H1 (cell line): ENCODE data around the gene LEMD1. TPM values are rescaled to one million over a fixed set of nuclear protein-coding genes. Genes with fewer than 3 reads are reported as not detected.

Source experiments
- ATF3 ChIP-seq: IDR thresholded peaks from 2 replicates; pipeline ENCODE4 v1.6.1; 2011; ENCODE audit warnings: low read depth, mild to moderate bottlenecking, low read length; ENCODE audit not compliant: insufficient read depth
- CEBPB ChIP-seq: IDR thresholded peaks from 2 replicates; pipeline ENCODE4 v1.6.1; 2012; ENCODE audit warnings: low read depth, low read length
- CHD1 ChIP-seq: IDR thresholded peaks from 2 replicates; pipeline ENCODE4 v1.6.1; 2012; ENCODE audit warnings: low read depth, low read length, improper control_type of control experiment
- CTCF ChIP-seq, 3 experiments: IDR thresholded peaks; 1 replicate in 2 of 3; 2 replicates in 1 of 3; pipeline versions ENCODE4 v1.5.1 to v1.6.1; 2011; ENCODE audit warnings: low read length in 3 of 3, mild to moderate bottlenecking in 3 of 3, inconsistent platforms in 2 of 3, low read depth in 1 of 3, moderate library complexity in 1 of 3; ENCODE audit not compliant: insufficient read depth in 1 of 3; ENCODE audit errors: control extremely low read depth in 1 of 3
- EGR1 ChIP-seq: IDR thresholded peaks from 2 replicates; pipeline ENCODE4 v1.6.1; 2011; ENCODE audit warnings: low read depth, low read length, borderline replicate concordance
- HDAC6 ChIP-seq: IDR thresholded peaks from one replicate; pipeline ENCODE4 v1.7.1; 2012; ENCODE audit warnings: low read depth, mild to moderate bottlenecking, inconsistent platforms, low read length, moderate library complexity
- JUN ChIP-seq: IDR thresholded peaks from 2 replicates; pipeline ENCODE4 v1.6.1; 2011; ENCODE audit warnings: low read depth, mild to moderate bottlenecking, improper control_type of control experiment, low read length
- KDM5A ChIP-seq: fragments of 200-600 bp; IDR thresholded peaks from 2 replicates; pipeline ENCODE4 v1.7.1; 2012; ENCODE audit warnings: mild to moderate bottlenecking, low read length, inconsistent platforms, mixed read lengths
- NANOG ChIP-seq: IDR thresholded peaks from 2 replicates; pipeline ENCODE4 v1.6.1; 2011; ENCODE audit warnings: low read length, low read depth, mild to moderate bottlenecking, inconsistent platforms; ENCODE audit not compliant: insufficient read depth, poor library complexity, severe bottlenecking
- PHF8 ChIP-seq: fragments of 200-600 bp; sonication (generic); conservative IDR thresholded peaks from 2 replicates; pipeline ENCODE4 v1.7.1; 2012; ENCODE audit warnings: low read depth, mild to moderate bottlenecking, inconsistent platforms, low read length, moderate library complexity
- POLR2A ChIP-seq, 2 experiments: IDR thresholded peaks; 1 replicate in 1 of 2; 2 replicates in 1 of 2; pipeline ENCODE4 v1.6.1; 2011; ENCODE audit warnings: low read depth in 2 of 2, low read length in 2 of 2, mild to moderate bottlenecking in 2 of 2; ENCODE audit errors: control extremely low read depth in 1 of 2
- POLR2AphosphoS5 ChIP-seq: IDR thresholded peaks from 2 replicates; pipeline ENCODE4 v1.6.1; 2011; ENCODE audit warnings: low read depth, low read length
- POU5F1 ChIP-seq: IDR thresholded peaks from 2 replicates; pipeline ENCODE4 v1.6.1; 2011; ENCODE audit warnings: low read depth, mild to moderate bottlenecking, low read length, moderate library complexity
- RAD21 ChIP-seq, 2 experiments: IDR thresholded peaks in 1 of 2; conservative IDR thresholded peaks in 1 of 2; 2 replicates each; pipeline ENCODE4 v1.6.1; 2011; ENCODE audit warnings: low read depth in 2 of 2, low read length in 2 of 2, improper control_type of control experiment in 1 of 2, inconsistent platforms in 1 of 2, mild to moderate bottlenecking in 1 of 2, moderate library complexity in 1 of 2
- RBBP5 ChIP-seq: IDR thresholded peaks from 2 replicates; pipeline ENCODE4 v1.7.1; 2012; ENCODE audit warnings: low read depth, mild to moderate bottlenecking, inconsistent platforms, low read length, moderate library complexity, borderline replicate concordance
- RXRA ChIP-seq: IDR thresholded peaks from 2 replicates; pipeline ENCODE4 v1.6.1; 2011; ENCODE audit warnings: low read depth, mild to moderate bottlenecking, low read length, moderate library complexity; ENCODE audit not compliant: insufficient read depth
- SIX5 ChIP-seq: IDR thresholded peaks from 2 replicates; pipeline ENCODE4 v1.6.1; 2011; ENCODE audit warnings: mild to moderate bottlenecking, low read depth, low read length
- SP1 ChIP-seq: IDR thresholded peaks from 2 replicates; pipeline ENCODE4 v1.6.1; 2011; ENCODE audit warnings: low read depth, low read length
- SP2 ChIP-seq: IDR thresholded peaks from 2 replicates; pipeline ENCODE4 v1.6.1; 2012; ENCODE audit warnings: mild to moderate bottlenecking, low read length, inconsistent platforms
- TAF1 ChIP-seq: IDR thresholded peaks from 2 replicates; pipeline ENCODE4 v1.6.1; 2011; ENCODE audit warnings: mild to moderate bottlenecking, low read depth, low read length
- TEAD4 ChIP-seq: IDR thresholded peaks from 2 replicates; pipeline ENCODE4 v1.6.1; 2012; ENCODE audit warnings: low read depth, low read length, inconsistent platforms, mixed read lengths
- USF2 ChIP-seq: IDR thresholded peaks from 2 replicates; pipeline ENCODE4 v1.6.1; 2011; ENCODE audit warnings: low read length, improper control_type of control experiment
- polyA plus RNA-seq, 7 experiments: library from polyadenylated mRNA; depleted of rRNA in 3 of 7; stranded (reverse) in 5 of 7; unstranded in 2 of 7; fragments of >200 nt in 5 of 7; fragments of 200-250 nt in 2 of 7; gene quantifications; 1 replicate in 5 of 7; 2 replicates in 1 of 7; 4 replicates in 1 of 7; pipeline versions ENCODE4 v1.2.1 to v1.2.3, GENCODE V29; 2011 to 2013; ENCODE audit warnings: missing spikeins in 2 of 7, mixed read lengths in 2 of 7
- total RNA-seq: library from RNA; stranded (reverse); fragmentation: NEBNext Ultra II Directional; extraction: Animal tissue kit (Norgen Biotek cat#: 25700); gene quantifications from 2 replicates; pipeline ENCODE4 v1.2.1, GENCODE V29; 2021

Gene LEMD1
- total and polyA plus RNA-seq, 2 of the 8 experiments (the other 6 are each of a cell fraction or from before 2014, with no cell fraction given): 10.0 to 10.5 TPM

GRCh38 chr1:205430696-205431305 is 8.9 kb upstream of the LEMD1 start (continued):
- TF ChIP-seq NANOG (no peak), POLR2A (IDR thresholded peaks at IDR 0.05; ENCODE audit: control extremely low read depth in 1 of 2, low read depth in 2 of 2, low read length in 2 of 2) (no peak; a peak in 1 of 3 replicates), ATF3 (no peak), TEAD4 (no peak), KDM5A (no peak), HDAC6 (no peak), CEBPB (no peak), POU5F1 (no peak), RAD21 (IDR thresholded peaks at IDR 0.05 in 1 of 2, conservative IDR thresholded peaks at IDR 0.05 in 1 of 2; ENCODE audit: low read depth in 2 of 2, low read length in 2 of 2) (peak; percentile 69 to 82), SP2 (no peak), RXRA (no peak), SIX5 (no peak), JUN (no peak), CTCF (IDR thresholded peaks at IDR 0.05; ENCODE audit: control extremely low read depth in 1 of 3, insufficient read depth in 1 of 3, low read depth in 1 of 3, low read length in 3 of 3) (peak; percentile 85 to 97 (median 96)), RBBP5 (0 out of 2 replicates have a peak, but pooled peaks have one; percentile 38), CHD1 (no peak), SP1 (no peak), POLR2AphosphoS5 (0 out of 2 replicates have a peak, but pooled peaks have one; percentile 17), PHF8 (no peak), TAF1 (no peak), USF2 (no peak), EGR1 (peak; percentile 88)
